IPS DF 6.9 (cell line): Measurements from ENCODE around the gene ITGB1BP1.

Experiments
- DNase-seq: peaks from one replicate; pipeline ENCODE4 v3.0.0-alpha.2; 2013; ENCODE audit warnings: low read depth, low spot score
- H3K27ac ChIP-seq: one replicate; pipeline ENCODE4 v1.5.1; 2013; ENCODE audit warnings: low read length, control low read depth
- H3K27me3 ChIP-seq: 2 replicates; pipeline ENCODE4 v1.6.1; 2013; ENCODE audit warnings: mild to moderate bottlenecking, low read length; ENCODE audit not compliant: control insufficient read depth, insufficient read depth
- H3K36me3 ChIP-seq: 2 replicates; pipeline ENCODE4 v1.6.1; 2013; ENCODE audit warnings: low read length; ENCODE audit not compliant: control insufficient read depth, insufficient read depth
- H3K4me1 ChIP-seq: 2 replicates; pipeline ENCODE4 v1.6.1; 2013; ENCODE audit warnings: low read length; ENCODE audit not compliant: control insufficient read depth, insufficient read depth
- H3K4me3 ChIP-seq: 2 replicates; pipeline ENCODE4 v1.5.1; 2013; ENCODE audit warnings: mild to moderate bottlenecking, low read length
- H3K9me3 ChIP-seq: 2 replicates; pipeline ENCODE4 v1.6.1; 2013; ENCODE audit warnings: low read length, inconsistent platforms; ENCODE audit not compliant: control insufficient read depth, insufficient read depth
- WGBS: extraction: QIAGEN DNeasy Blood & Tissue Kit; methylation state at CpG from one replicate; pipeline ENCODE4 v1.1.7; 2013; ENCODE audit warnings: mixed read lengths, missing lambda C conversion rate; ENCODE audit not compliant: insufficient read length, insufficient coverage; 5-methylcytosine and 5-hydroxymethylcytosine counted together

Gene ITGB1BP1

GRCh38 chr2:9360701-9361100 is 62.6 kb downstream of the ITGB1BP1 start:
- Histone ChIP-seq H3K36me3 (no peaks in the 10 kb centered on the region), H3K4me1 (no peaks in the 10 kb centered on the region; the same call in 1 of the 2 replicates), H3K9me3 (no peaks in the 10 kb centered on the region), H3K27me3 (no peaks in the 10 kb centered on the region), H3K27ac (no peak overlapping the region), H3K4me3 (no peak overlapping the region)
- WGBS: no CpG with 5 or more reads among the region's 2 CpGs
- no peak for DNase-seq

GRCh38 chr2:9360110-9360509 is 63.2 kb downstream of the ITGB1BP1 start:
- no peaks in the 10 kb centered on the region for H3K27me3 ChIP-seq
- no peaks in the 10 kb centered on the region for H3K9me3 ChIP-seq
- H3K4me3 ChIP-seq: no peak overlapping the region
- no peak overlapping the region for H3K27ac ChIP-seq
- no peaks in the 10 kb centered on the region; the same call in 1 of the 2 replicates for H3K4me1 ChIP-seq
- WGBS: no CpG with 5 or more reads among the region's 1 CpG
- H3K36me3 ChIP-seq: no peaks in the 10 kb centered on the region
- no peak for DNase-seq

- Histone ChIP-seq H3K4me3 (no peak overlapping the region), H3K4me1 (no peaks in the 10 kb centered on the region; the same call in 1 of the 2 replicates), H3K27me3 (no peaks in the 10 kb centered on the region), H3K9me3 (no peaks in the 10 kb centered on the region), H3K27ac (no peak overlapping the region), H3K36me3 (no peaks in the 10 kb centered on the region)
- 100% methylated on average over 1 of the region's 4 CpGs for WGBS
- DNase-seq: no peak
Measured at GRCh38 chr2:9359463-9359862, 63.9 kb downstream of the ITGB1BP1 start.

- H3K36me3 ChIP-seq: no peaks in the 10 kb centered on the region; the same call in 1 of the 2 replicates
- H3K9me3 ChIP-seq: no peaks in the 10 kb centered on the region
- H3K27ac ChIP-seq: no peak overlapping the region
- H3K4me3 ChIP-seq: no peak overlapping the region
- DNase-seq: no peak
- no peaks in the 10 kb centered on the region; the same call in 1 of the 2 replicates for H3K4me1 ChIP-seq
- no CpG with 5 or more reads among the region's 1 CpG for WGBS
- H3K27me3 ChIP-seq: no peaks in the 10 kb centered on the region
Measured at GRCh38 chr2:9358846-9359245, 64.5 kb downstream of the ITGB1BP1 start.

- Histone ChIP-seq H3K27me3 (no peaks in the 10 kb centered on the region), H3K36me3 (no peaks in the 10 kb centered on the region; the same call in 1 of the 2 replicates), H3K4me1 (no peaks in the 10 kb centered on the region; the same call in 1 of the 2 replicates), H3K27ac (no peak overlapping the region), H3K9me3 (no peaks in the 10 kb centered on the region), H3K4me3 (no peak overlapping the region)
- no CpG with 5 or more reads among the region's 11 CpGs for WGBS
- DNase-seq: no peak
Measured at GRCh38 chr2:9356261-9356660, 67.1 kb downstream of the ITGB1BP1 start.

- Histone ChIP-seq H3K27ac (no peak overlapping the region), H3K4me1 (no peaks in the 10 kb centered on the region; the same call in 1 of the 2 replicates), H3K4me3 (no peak overlapping the region), H3K9me3 (no peaks in the 10 kb centered on the region), H3K36me3 (no peaks in the 10 kb centered on the region; the same call in 1 of the 2 replicates), H3K27me3 (no peaks in the 10 kb centered on the region)
- WGBS: no CpG with 5 or more reads among the region's 4 CpGs
- no peak for DNase-seq
Measured at GRCh38 chr2:9355716-9356115, 67.6 kb downstream of the ITGB1BP1 start.

GRCh38 chr2:9355270-9355669 is 68.1 kb downstream of the ITGB1BP1 start:
- Histone ChIP-seq H3K36me3 (no peaks in the 10 kb centered on the region; the same call in 1 of the 2 replicates), H3K4me3 (no peak overlapping the region), H3K27me3 (no peaks in the 10 kb centered on the region), H3K9me3 (no peaks in the 10 kb centered on the region), H3K4me1 (no peaks in the 10 kb centered on the region; the same call in 1 of the 2 replicates), H3K27ac (no peak overlapping the region)
- no peak for DNase-seq
- WGBS: no CpG with 5 or more reads among the region's 3 CpGs

GRCh38 chr2:9354318-9354717 is 69.0 kb downstream of the ITGB1BP1 start:
- no CpG with 5 or more reads among the region's 12 CpGs for WGBS
- Histone ChIP-seq H3K27me3 (no peaks in the 10 kb centered on the region), H3K4me3 (no peak overlapping the region), H3K27ac (no peak overlapping the region), H3K4me1 (no peaks in the 10 kb centered on the region; the same call in 1 of the 2 replicates), H3K36me3 (no peaks in the 10 kb centered on the region; the same call in 1 of the 2 replicates), H3K9me3 (no peaks in the 10 kb centered on the region)
- no peak for DNase-seq
